NCI-H2227 (cell line): ENCODE data around the gene HIGD1C.
"Not testable (repeated sequence)": the region's sequence is repeated elsewhere in the genome, so short reads cannot be mapped to it uniquely, and the experiment has no call there.

Experiments
- DNase-seq: peaks from one replicate; lab custom pipeline; 2025; ENCODE audit not compliant: unreplicated experiment; lab: John Stamatoyannopoulos, UW

HIGD1C gene

GRCh38 chr12:50984586-50985298 is 32.4 kb downstream of the HIGD1C start:
- no peak for DNase-seq

- no peak for DNase-seq
Observed at GRCh38 chr12:50985322-50985721, 33.0 kb downstream of the HIGD1C start.

- DNase-seq: peak; percentile 22
Observed at GRCh38 chr12:50986966-50987737, 34.8 kb downstream of the HIGD1C start.

- no peak for DNase-seq
Observed at GRCh38 chr12:50988051-50988450, 35.7 kb downstream of the HIGD1C start.

- DNase-seq: no peak
Observed at GRCh38 chr12:50988871-50989270, 36.5 kb downstream of the HIGD1C start.

- DNase-seq: no peak
Observed at GRCh38 chr12:50990147-50990727, 37.9 kb downstream of the HIGD1C start.

GRCh38 chr12:50990791-50991190 is 38.4 kb downstream of the HIGD1C start:
- DNase-seq: no peak

GRCh38 chr12:50991291-50991690 is 38.9 kb downstream of the HIGD1C start:
- DNase-seq: no peak

GRCh38 chr12:50992819-50993218 is 40.5 kb downstream of the HIGD1C start:
- DNase-seq: no peak

- DNase-seq: no peak
Observed at GRCh38 chr12:50999093-50999492, 46.7 kb downstream of the HIGD1C start.

- DNase-seq: no peak
Observed at GRCh38 chr12:51000245-51000644, 47.9 kb downstream of the HIGD1C start.

GRCh38 chr12:51001799-51002198 is 49.5 kb downstream of the HIGD1C start:
- no peak for DNase-seq

GRCh38 chr12:51004504-51004903 is 52.2 kb downstream of the HIGD1C start:
- no peak for DNase-seq

GRCh38 chr12:51005030-51005429 is 52.7 kb downstream of the HIGD1C start:
- DNase-seq: no peak

GRCh38 chr12:51005671-51006070 is 53.3 kb downstream of the HIGD1C start:
- no peak for DNase-seq

- DNase-seq: no peak
Observed at GRCh38 chr12:51008329-51009055, 56.1 kb downstream of the HIGD1C start.

GRCh38 chr12:51009056-51009440 is 56.7 kb downstream of the HIGD1C start:
- DNase-seq: peak; percentile 5

GRCh38 chr12:51011955-51012354 is 59.6 kb downstream of the HIGD1C start:
- DNase-seq: no peak

- no peak for DNase-seq
Observed at GRCh38 chr12:51012570-51013236, 60.4 kb downstream of the HIGD1C start.

- no peak for DNase-seq
Observed at GRCh38 chr12:51013441-51013840, 61.1 kb downstream of the HIGD1C start.

GRCh38 chr12:51014467-51014866 is 62.1 kb downstream of the HIGD1C start:
- not testable (repeated sequence) for DNase-seq
